GM18508 (cell line): ENCODE data around the gene MAPK9.

ENCODE experiments used
- ATAC-seq: cut with Tn5 transposase; IDR thresholded peaks from one replicate; pipeline ENCODE4 v1.9.1; 2021; ENCODE audit warnings: moderate number of reproducible peaks; ENCODE audit not compliant: insufficient read depth, unreplicated experiment

MAPK9 gene

GRCh38 chr5:180209137-180209581 lies 82.7 kb downstream of the MAPK9 start, which contains the start of gene RASGEF1C:
Gene RASGEF1C (minus strand): TSS chr5:180209211. CDS start chr5:180138052, 71,159 bp downstream.
- no peak for ATAC-seq

DNA sequence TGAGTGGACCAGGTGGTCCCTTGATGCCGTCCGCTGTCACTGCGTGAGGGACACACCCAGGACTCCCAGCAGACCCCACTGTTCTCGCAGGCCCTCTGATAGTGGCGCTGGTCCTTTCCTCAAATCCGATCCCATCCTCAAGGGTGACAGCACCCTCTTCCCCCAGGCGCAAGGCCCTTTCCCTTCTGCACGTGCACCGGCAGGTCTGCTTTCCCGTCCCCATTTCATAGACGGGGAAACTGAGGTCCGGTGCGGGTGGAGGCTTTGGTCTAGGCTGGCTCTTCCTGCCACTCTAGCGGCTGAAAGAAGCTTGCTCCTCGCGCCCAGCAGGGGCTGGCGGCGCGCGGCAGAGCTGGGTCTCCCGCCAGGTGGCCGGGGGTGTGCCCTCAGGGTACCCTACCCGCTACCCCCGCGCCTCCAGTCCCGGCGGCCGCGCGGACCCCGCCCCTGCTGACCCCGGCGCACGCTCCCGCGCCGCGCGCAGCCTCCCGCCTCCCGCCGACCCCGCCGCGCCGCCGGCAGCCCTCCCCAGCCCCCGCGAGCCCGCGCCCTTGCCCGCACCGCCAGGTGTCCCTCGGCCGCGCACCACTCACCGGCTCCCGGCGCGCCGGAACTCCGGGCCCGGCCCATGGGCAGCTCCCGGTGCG lies 83.3 kb downstream of the MAPK9 start:
- ATAC-seq = no peak

DNA sequence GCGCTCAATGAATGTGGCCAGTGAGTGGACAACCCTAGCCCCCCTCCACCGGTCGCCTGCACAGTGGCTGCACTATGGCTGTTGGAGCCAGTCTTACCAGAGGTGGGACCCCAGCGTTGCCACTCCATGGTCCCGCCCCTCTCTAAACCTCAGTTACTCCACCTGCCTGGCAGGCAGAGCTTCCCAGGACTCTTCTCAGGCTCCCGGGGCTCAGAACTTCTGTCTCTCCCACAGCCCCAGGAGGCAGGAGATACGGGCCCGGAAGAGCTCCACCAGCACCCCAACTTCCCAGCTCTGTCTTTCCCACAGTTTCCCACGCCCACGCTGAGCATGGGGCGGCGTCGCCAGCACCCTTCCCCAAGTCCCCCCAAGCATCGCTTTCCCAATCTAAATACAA lies 83.8 kb downstream of the MAPK9 start:
- ATAC-seq = no peak

GRCh38 chr5:180207593-180207992 lies 84.3 kb downstream of the MAPK9 start:
- no peak for ATAC-seq

DNA sequence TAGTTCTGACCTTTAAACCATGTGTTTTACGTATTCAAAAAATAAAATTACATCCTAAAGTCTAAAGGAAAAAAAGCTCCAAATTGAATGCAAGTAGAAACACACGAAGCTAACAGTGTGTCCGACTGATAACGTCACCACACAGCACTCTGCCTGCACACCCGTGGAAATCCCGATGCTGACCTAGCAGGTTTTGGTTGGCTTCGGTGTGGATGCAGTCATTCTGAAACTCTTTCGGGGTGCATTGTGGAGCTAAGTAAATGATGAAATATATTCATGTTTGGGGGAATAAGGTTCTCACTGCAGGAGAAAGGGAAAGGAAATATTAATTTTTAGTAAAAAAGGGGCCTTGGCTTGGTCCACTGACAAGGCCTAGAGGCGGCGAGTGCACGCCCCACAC lies 84.9 kb downstream of the MAPK9 start:
- ATAC-seq = no peak

GRCh38 chr5:180205916-180206315 lies 86.0 kb downstream of the MAPK9 start:
- no peak for ATAC-seq

- ATAC-seq = no peak
Observed at GRCh38 chr5:180204276-180204819, 87.5 kb downstream of the MAPK9 start.

GRCh38 chr5:180202939-180203573 lies 88.8 kb downstream of the MAPK9 start:
- no peak for ATAC-seq

- ATAC-seq = no peak
Observed at GRCh38 chr5:180201051-180201987, 90.6 kb downstream of the MAPK9 start.

- no peak for ATAC-seq
Observed at GRCh38 chr5:180199390-180199789, 92.5 kb downstream of the MAPK9 start.

DNA sequence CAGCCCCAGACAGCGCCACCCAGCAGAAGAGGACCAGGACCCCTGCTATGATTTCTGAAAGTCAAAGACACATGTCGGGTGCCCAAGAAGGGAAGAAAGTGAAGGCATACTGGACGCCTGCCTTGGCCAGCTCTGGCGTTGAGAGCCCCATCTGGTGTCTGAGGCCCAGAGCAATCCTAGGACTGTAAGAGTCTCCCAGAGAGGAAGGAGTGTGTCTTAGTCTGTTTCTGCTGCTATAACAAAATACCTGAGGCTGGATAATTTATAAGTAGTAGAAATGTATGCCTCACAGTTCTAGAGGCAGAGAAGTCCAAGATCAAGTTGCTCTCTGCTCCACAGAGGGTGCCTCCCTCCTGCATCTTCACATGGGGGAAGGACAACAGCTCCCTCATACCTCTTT lies 93.7 kb downstream of the MAPK9 start:
- no peak for ATAC-seq

GRCh38 chr5:180197016-180197702 lies 94.7 kb downstream of the MAPK9 start:
- no peak for ATAC-seq

GRCh38 chr5:180194410-180195345 lies 97.2 kb downstream of the MAPK9 start:
- ATAC-seq = no peak

GRCh38 chr5:180193749-180194375 lies 98.0 kb downstream of the MAPK9 start:
- no peak for ATAC-seq

DNA sequence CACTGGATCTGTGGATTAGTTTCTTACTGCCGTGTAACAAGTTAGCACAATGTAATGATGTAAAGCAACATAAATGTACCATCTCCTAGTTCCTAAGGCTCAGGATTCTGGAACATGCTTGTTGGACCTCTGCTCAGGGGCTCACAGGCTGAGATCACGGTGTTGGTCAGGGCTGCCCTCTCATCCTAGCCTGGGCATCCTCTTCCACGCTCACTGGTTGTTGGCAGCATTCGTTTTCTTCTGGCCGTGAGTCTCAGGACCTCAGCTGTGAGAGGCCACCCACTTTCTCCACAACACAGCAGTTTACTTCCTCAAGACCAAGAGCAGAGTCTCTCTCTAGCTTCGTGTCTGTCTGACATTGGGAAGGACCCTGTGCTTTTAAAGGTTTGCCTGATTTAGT lies 100.2 kb downstream of the MAPK9 start:
- ATAC-seq = no peak

- ATAC-seq = no peak
Observed at GRCh38 chr5:180187767-180188166, 104.1 kb downstream of the MAPK9 start.
